Stimulated activated effector memory CD8-positive, alpha-beta T cell treated with anti-CD3 and anti-CD28 coated beads, Interleukin-12 subunit alpha, Interleukin-12 subunit beta, amount 100 ng/mL, for 72 hours (primary cell): ENCODE data around the gene UNC119B.

Source experiments
- ATAC-seq: fragments of 150-1000 bp; cut with Tn5 transposase; 2 replicates; pipeline ENCODE4 v1.10.0; 2021
- DNase-seq, 2 donors: peaks; one replicate each; pipeline ENCODE4 v3.0.0; 2021 to 2022; ENCODE audit warnings: low spot score in 2 of 2
- H3K27ac Mint-ChIP-seq: one replicate; pipeline ENCODE4 v1.8.0; 2022; ENCODE audit warnings: mild to moderate bottlenecking, mixed read lengths
- H3K36me3 Mint-ChIP-seq: one replicate; pipeline ENCODE4 v1.8.0; 2022; ENCODE audit warnings: mild to moderate bottlenecking, mixed read lengths
- H3K4me1 Mint-ChIP-seq: one replicate; pipeline ENCODE4 v1.8.0; 2022; ENCODE audit warnings: mixed read lengths
- H3K4me3 Mint-ChIP-seq: one replicate; pipeline ENCODE4 v1.8.0; 2022; ENCODE audit warnings: mild to moderate bottlenecking, mixed read lengths
- H3K9me3 Mint-ChIP-seq: one replicate; pipeline ENCODE4 v1.8.0; 2022; ENCODE audit warnings: mixed read lengths

Gene UNC119B

GRCh38 chr12:120699553-120699952 is 10.7 kb upstream of the UNC119B start:
- ATAC-seq (no peak), DNase-seq (no peak)
- H3K4me3 Mint-ChIP-seq: no peak overlapping the region
- no peaks in the 10 kb centered on the region for H3K9me3 Mint-ChIP-seq
- peaks cover 71% of the 10 kb centered on the region for H3K36me3 Mint-ChIP-seq
- no peak overlapping the region for H3K27ac Mint-ChIP-seq
- no peaks in the 10 kb centered on the region for H3K4me1 Mint-ChIP-seq

- DNase-seq: no peak
- no peak overlapping the region for H3K4me3 Mint-ChIP-seq
- ATAC-seq: no peak
- H3K4me1 Mint-ChIP-seq: no peaks in the 10 kb centered on the region
- peaks cover 68% of the 10 kb centered on the region for H3K36me3 Mint-ChIP-seq
- H3K9me3 Mint-ChIP-seq: no peaks in the 10 kb centered on the region
- peak overlapping the region; percentile 79 for H3K27ac Mint-ChIP-seq
Measured at GRCh38 chr12:120700886-120701285, 9.4 kb upstream of the UNC119B start.

GRCh38 chr12:120702637-120703036 is 7.6 kb upstream of the UNC119B start:
- Mint-ChIP-seq H3K4me1 (no peaks in the 10 kb centered on the region), H3K9me3 (no peaks in the 10 kb centered on the region), H3K27ac (no peak overlapping the region), H3K36me3 (peaks cover 50% of the 10 kb centered on the region), H3K4me3 (no peak overlapping the region)
- ATAC-seq: no peak
- DNase-seq: no peak

- no peaks in the 10 kb centered on the region for H3K4me1 Mint-ChIP-seq
- no peak overlapping the region for H3K27ac Mint-ChIP-seq
- H3K36me3 Mint-ChIP-seq: peaks cover 48% of the 10 kb centered on the region
- H3K4me3 Mint-ChIP-seq: no peak overlapping the region
- DNase-seq: no peak
- no peaks in the 10 kb centered on the region for H3K9me3 Mint-ChIP-seq
- no peak for ATAC-seq
Measured at GRCh38 chr12:120703311-120703942, 6.8 kb upstream of the UNC119B start.

GRCh38 chr12:120705618-120706017 is 4.6 kb upstream of the UNC119B start:
- H3K36me3 Mint-ChIP-seq: peaks cover 28% of the 10 kb centered on the region
- DNase-seq (no peak), ATAC-seq (no peak)
- no peak overlapping the region for H3K4me3 Mint-ChIP-seq
- no peak overlapping the region for H3K27ac Mint-ChIP-seq
- H3K9me3 Mint-ChIP-seq: no peaks in the 10 kb centered on the region
- peaks cover 11% of the 10 kb centered on the region for H3K4me1 Mint-ChIP-seq

GRCh38 chr12:120706029-120706428 is 4.2 kb upstream of the UNC119B start:
- no peak for DNase-seq

GRCh38 chr12:120708651-120709050 is 1.6 kb upstream of the UNC119B start:
- H3K4me3 Mint-ChIP-seq: peak overlapping the region; percentile 8
- peak overlapping the region; percentile 92 for H3K27ac Mint-ChIP-seq
- DNase-seq (no peak), ATAC-seq (peak; percentile 42)
- peaks cover 28% of the 10 kb centered on the region for H3K4me1 Mint-ChIP-seq
- no peaks in the 10 kb centered on the region for H3K9me3 Mint-ChIP-seq
- peaks cover 9% of the 10 kb centered on the region for H3K36me3 Mint-ChIP-seq

More at GRCh38 chr12:120706029-120706428, 4.2 kb upstream of the UNC119B start:
- ATAC-seq: no peak
- Mint-ChIP-seq H3K4me1 (peaks cover 12% of the 10 kb centered on the region), H3K27ac (no peak overlapping the region), H3K9me3 (no peaks in the 10 kb centered on the region), H3K36me3 (peaks cover 24% of the 10 kb centered on the region), H3K4me3 (no peak overlapping the region)

- DNase-seq: peak; percentile 14 to 65
- Mint-ChIP-seq H3K4me1 (peaks cover 34% of the 10 kb centered on the region), H3K27ac (peak overlapping the region; percentile 92), H3K4me3 (peak overlapping the region; percentile 80), H3K36me3 (peaks cover 24% of the 10 kb centered on the region), H3K9me3 (no peaks in the 10 kb centered on the region)
- peak; percentile 42 for ATAC-seq
Measured at GRCh38 chr12:120710805-120711296, 593 bp downstream of the UNC119B start.

- DNase-seq (no peak), ATAC-seq (no peak)
- peak overlapping the region; percentile 80 for H3K4me3 Mint-ChIP-seq
- H3K4me1 Mint-ChIP-seq: peaks cover 36% of the 10 kb centered on the region
- peaks cover 29% of the 10 kb centered on the region for H3K36me3 Mint-ChIP-seq
- peak overlapping the region; percentile 92 for H3K27ac Mint-ChIP-seq
- H3K9me3 Mint-ChIP-seq: no peaks in the 10 kb centered on the region
Measured at GRCh38 chr12:120711411-120711810, 1.2 kb downstream of the UNC119B start.

GRCh38 chr12:120712610-120713009 is 2.4 kb downstream of the UNC119B start:
- Mint-ChIP-seq H3K4me3 (no peak overlapping the region), H3K27ac (peak overlapping the region; percentile 32), H3K36me3 (peaks cover 41% of the 10 kb centered on the region), H3K9me3 (no peaks in the 10 kb centered on the region), H3K4me1 (peaks cover 39% of the 10 kb centered on the region)
- ATAC-seq (no peak), DNase-seq (no peak)

GRCh38 chr12:120713861-120714482 is 3.7 kb downstream of the UNC119B start:
- DNase-seq (peak; percentile 66 to 84), ATAC-seq (peak; percentile 74)
- peak overlapping the region; percentile 69 for H3K27ac Mint-ChIP-seq
- H3K4me3 Mint-ChIP-seq: no peak overlapping the region
- no peaks in the 10 kb centered on the region for H3K9me3 Mint-ChIP-seq
- H3K4me1 Mint-ChIP-seq: peaks cover 44% of the 10 kb centered on the region
- peaks cover 55% of the 10 kb centered on the region for H3K36me3 Mint-ChIP-seq

- H3K27ac Mint-ChIP-seq: no peak overlapping the region
- no peak for ATAC-seq
- H3K4me1 Mint-ChIP-seq: peaks cover 20% of the 10 kb centered on the region
- H3K9me3 Mint-ChIP-seq: no peaks in the 10 kb centered on the region
- H3K36me3 Mint-ChIP-seq: peaks cover 92% of the 10 kb centered on the region
- no peak for DNase-seq
- no peak overlapping the region for H3K4me3 Mint-ChIP-seq
Measured at GRCh38 chr12:120718055-120718454, 7.8 kb downstream of the UNC119B start.

- H3K9me3 Mint-ChIP-seq: no peaks in the 10 kb centered on the region
- ATAC-seq (no peak), DNase-seq (no peak)
- H3K27ac Mint-ChIP-seq: peak overlapping the region; percentile 34
- no peak overlapping the region for H3K4me3 Mint-ChIP-seq
- peaks cover 13% of the 10 kb centered on the region for H3K4me1 Mint-ChIP-seq
- peaks cover 96% of the 10 kb centered on the region for H3K36me3 Mint-ChIP-seq
Measured at GRCh38 chr12:120719072-120719471, 8.8 kb downstream of the UNC119B start.

- Mint-ChIP-seq H3K4me3 (no peak overlapping the region), H3K36me3 (peaks cover 95% of the 10 kb centered on the region), H3K9me3 (no peaks in the 10 kb centered on the region), H3K27ac (no peak overlapping the region), H3K4me1 (peaks cover 15% of the 10 kb centered on the region)
- no peak for DNase-seq
- ATAC-seq: no peak
Measured at GRCh38 chr12:120719496-120720233, 9.4 kb downstream of the UNC119B start.

GRCh38 chr12:120720234-120720986 is 10.2 kb downstream of the UNC119B start:
- DNase-seq (no peak), ATAC-seq (no peak)
- no peaks in the 10 kb centered on the region for H3K9me3 Mint-ChIP-seq
- H3K4me1 Mint-ChIP-seq: peaks cover 22% of the 10 kb centered on the region
- H3K4me3 Mint-ChIP-seq: no peak overlapping the region
- H3K36me3 Mint-ChIP-seq: peaks cover 90% of the 10 kb centered on the region
- H3K27ac Mint-ChIP-seq: no peak overlapping the region
